ENCODE results near the gene SPHKAP. TPM values are rescaled to one million over a fixed set of nuclear protein-coding genes. Genes with fewer than 3 reads are reported as not detected.

Gene SPHKAP
- total RNA-seq, 1 donor from 2014 or later: not detected

DNA sequence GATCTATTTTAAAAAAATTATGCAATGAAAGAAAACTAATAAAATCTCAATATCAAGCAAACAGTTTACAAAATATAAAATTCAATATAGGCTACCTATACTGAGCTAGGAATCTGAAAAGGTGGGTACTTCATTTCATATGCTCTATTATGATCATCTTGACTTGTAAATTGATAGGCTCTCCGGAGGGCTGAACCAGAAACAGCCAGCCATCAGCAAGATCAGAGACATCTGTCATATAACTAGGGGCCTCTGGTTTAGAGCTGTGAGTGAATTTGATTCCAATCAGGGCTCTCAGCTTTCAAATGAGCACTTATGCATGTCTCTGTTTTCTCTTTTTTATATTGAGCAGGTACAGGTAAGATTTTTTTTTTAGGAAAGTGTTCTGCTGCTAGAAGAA lies 114.2 kb downstream of the SPHKAP start:
- no peak overlapping the region for H3K4me3 ChIP-seq (ENCODE audit: low read depth, low read length)
- H3K27me3 ChIP-seq (ENCODE audit: control insufficient read depth, insufficient read depth, low read length): no peaks in the 10 kb centered on the region
- FAIRE-seq (no peak), DNase-seq (ENCODE audit: low read depth) (no peak)
- TF ChIP-seq, protein P1, sequence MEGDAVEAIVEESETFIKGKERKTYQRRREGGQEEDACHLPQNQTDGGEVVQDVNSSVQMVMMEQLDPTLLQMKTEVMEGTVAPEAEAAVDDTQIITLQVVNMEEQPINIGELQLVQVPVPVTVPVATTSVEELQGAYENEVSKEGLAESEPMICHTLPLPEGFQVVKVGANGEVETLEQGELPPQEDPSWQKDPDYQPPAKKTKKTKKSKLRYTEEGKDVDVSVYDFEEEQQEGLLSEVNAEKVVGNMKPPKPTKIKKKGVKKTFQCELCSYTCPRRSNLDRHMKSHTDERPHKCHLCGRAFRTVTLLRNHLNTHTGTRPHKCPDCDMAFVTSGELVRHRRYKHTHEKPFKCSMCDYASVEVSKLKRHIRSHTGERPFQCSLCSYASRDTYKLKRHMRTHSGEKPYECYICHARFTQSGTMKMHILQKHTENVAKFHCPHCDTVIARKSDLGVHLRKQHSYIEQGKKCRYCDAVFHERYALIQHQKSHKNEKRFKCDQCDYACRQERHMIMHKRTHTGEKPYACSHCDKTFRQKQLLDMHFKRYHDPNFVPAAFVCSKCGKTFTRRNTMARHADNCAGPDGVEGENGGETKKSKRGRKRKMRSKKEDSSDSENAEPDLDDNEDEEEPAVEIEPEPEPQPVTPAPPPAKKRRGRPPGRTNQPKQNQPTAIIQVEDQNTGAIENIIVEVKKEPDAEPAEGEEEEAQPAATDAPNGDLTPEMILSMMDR (IDR thresholded peaks at IDR 0.05; ENCODE audit: insufficient read depth, low read length, severe bottlenecking): no peak
- no peaks in the 10 kb centered on the region for H3K36me3 ChIP-seq (ENCODE audit: control insufficient read depth, insufficient read depth, low read length)

- DNase-seq (ENCODE audit: low read depth) (no peak), FAIRE-seq (no peak)
- Histone ChIP-seq H3K27me3 (ENCODE audit: control insufficient read depth, insufficient read depth, low read length) (no peaks in the 10 kb centered on the region), H3K4me3 (ENCODE audit: low read depth, low read length) (no peak overlapping the region), H3K36me3 (ENCODE audit: control insufficient read depth, insufficient read depth, low read length) (no peaks in the 10 kb centered on the region)
- TF ChIP-seq, protein P1 (IDR thresholded peaks at IDR 0.05; ENCODE audit: insufficient read depth, low read length, severe bottlenecking): no peak
Observed at GRCh38 chr2:228066126-228066798, 115.2 kb downstream of the SPHKAP start.

- Histone ChIP-seq H3K27me3 (ENCODE audit: control insufficient read depth, insufficient read depth, low read length) (no peaks in the 10 kb centered on the region), H3K4me3 (ENCODE audit: low read depth, low read length) (no peak overlapping the region), H3K36me3 (ENCODE audit: control insufficient read depth, insufficient read depth, low read length) (no peaks in the 10 kb centered on the region)
- TF ChIP-seq, protein P1 (IDR thresholded peaks at IDR 0.05; ENCODE audit: insufficient read depth, low read length, severe bottlenecking): no peak
- no peak for FAIRE-seq
- peak; percentile 58 for DNase-seq (ENCODE audit: low read depth)
Observed at GRCh38 chr2:228065686-228066085, 115.8 kb downstream of the SPHKAP start.

GRCh38 chr2:228064796-228065315 lies 116.6 kb downstream of the SPHKAP start:
- TF ChIP-seq, protein P1 (IDR thresholded peaks at IDR 0.05; ENCODE audit: insufficient read depth, low read length, severe bottlenecking): no peak
- DNase-seq (ENCODE audit: low read depth) (no peak), FAIRE-seq (no peak)
- no peak overlapping the region for H3K4me3 ChIP-seq (ENCODE audit: low read depth, low read length)
- H3K36me3 ChIP-seq (ENCODE audit: control insufficient read depth, insufficient read depth, low read length): no peaks in the 10 kb centered on the region
- H3K27me3 ChIP-seq (ENCODE audit: control insufficient read depth, insufficient read depth, low read length): no peaks in the 10 kb centered on the region

- H3K27me3 ChIP-seq (ENCODE audit: control insufficient read depth, insufficient read depth, low read length): no peaks in the 10 kb centered on the region
- no peaks in the 10 kb centered on the region for H3K36me3 ChIP-seq (ENCODE audit: control insufficient read depth, insufficient read depth, low read length)
- H3K4me3 ChIP-seq (ENCODE audit: low read depth, low read length): no peak overlapping the region
- DNase-seq (ENCODE audit: low read depth) (no peak), FAIRE-seq (no peak)
- TF ChIP-seq, protein P1 (IDR thresholded peaks at IDR 0.05; ENCODE audit: insufficient read depth, low read length, severe bottlenecking): no peak
Observed at GRCh38 chr2:228064024-228064423, 117.5 kb downstream of the SPHKAP start.

- no peak for FAIRE-seq
- H3K27me3 ChIP-seq (ENCODE audit: control insufficient read depth, insufficient read depth, low read length): no peaks in the 10 kb centered on the region
- no peaks in the 10 kb centered on the region for H3K36me3 ChIP-seq (ENCODE audit: control insufficient read depth, insufficient read depth, low read length)
- H3K4me3 ChIP-seq (ENCODE audit: low read depth, low read length): no peak overlapping the region
- TF ChIP-seq, protein P1 (IDR thresholded peaks at IDR 0.05; ENCODE audit: insufficient read depth, low read length, severe bottlenecking): no peak
- no peak for DNase-seq (ENCODE audit: low read depth)
Observed at GRCh38 chr2:228063558-228063957, 117.9 kb downstream of the SPHKAP start.
